ENCODE results near the gene CEBPE.
A peak's percentile ranks its signal among the peaks of the same experiment; 100 is the strongest.

The CEBPE gene

GRCh38 chr14:23079716-23080115 is 39.3 kb downstream of the CEBPE start:
- no peak for DNase-seq (ENCODE audit: low read depth in 2 of 3, low spot score in 1 of 3)

- no peak for DNase-seq (ENCODE audit: low read depth in 2 of 3, low spot score in 1 of 3)
Observed at GRCh38 chr14:23078692-23079116, 40.4 kb downstream of the CEBPE start.

- DNase-seq (ENCODE audit: low read depth in 2 of 3, low spot score in 1 of 3), result no peak
Observed at GRCh38 chr14:23077962-23078361, 41.1 kb downstream of the CEBPE start.

DNA sequence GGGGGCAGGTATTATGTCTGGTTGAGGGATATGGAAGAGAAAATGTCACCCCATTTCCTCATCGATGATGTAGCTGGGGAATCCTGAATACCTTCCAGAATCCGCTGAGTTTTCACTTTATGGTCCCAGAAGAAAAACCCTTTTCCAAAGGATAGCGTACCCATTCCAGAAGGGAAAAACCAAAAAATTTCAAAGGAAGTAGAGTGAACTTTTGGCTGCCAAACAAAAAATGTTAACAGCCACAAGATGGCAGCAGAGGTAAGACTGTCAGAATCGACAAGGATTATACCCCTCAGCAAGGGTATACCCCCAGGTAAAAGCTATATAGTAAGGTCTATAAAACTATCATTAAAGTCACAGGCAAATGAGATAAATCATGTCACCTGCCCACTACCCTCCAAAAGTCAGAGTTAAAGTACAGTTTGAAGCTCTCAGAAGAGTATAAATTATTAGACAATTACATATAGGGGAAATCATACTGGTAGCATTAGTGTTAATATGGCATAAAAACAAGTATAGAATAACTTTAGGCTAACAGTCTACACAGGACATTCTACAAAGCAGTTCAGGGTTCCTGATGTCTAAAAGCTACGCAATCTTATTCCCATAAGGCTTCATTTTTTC is 42.2 kb downstream of the CEBPE start:
- peak in 1 of 3 donors; percentile 44 for DNase-seq (ENCODE audit: low read depth in 2 of 3, low spot score in 1 of 3)

DNA sequence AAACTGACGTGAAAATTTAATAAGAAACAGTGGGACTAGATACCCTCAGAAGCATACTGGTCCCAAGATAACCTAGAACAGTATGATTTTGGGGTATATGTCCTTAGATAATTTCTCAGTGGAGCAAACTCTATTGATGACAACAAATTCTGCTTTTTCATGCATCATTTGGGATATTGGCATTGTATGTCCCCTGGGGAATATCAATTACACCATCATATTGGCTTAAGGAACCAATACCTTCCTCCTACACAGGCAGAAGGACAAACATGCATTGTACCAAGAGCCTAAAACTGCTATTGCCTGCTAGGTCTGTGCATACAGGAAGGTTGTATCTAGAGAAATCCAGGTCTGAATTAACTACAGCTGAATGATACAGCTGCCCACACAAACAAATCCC is 44.1 kb downstream of the CEBPE start:
- DNase-seq (ENCODE audit: low read depth in 2 of 3, low spot score in 1 of 3), result no peak

GRCh38 chr14:23071921-23072539 is 47.0 kb downstream of the CEBPE start:
- DNase-seq (ENCODE audit: low read depth in 2 of 3, low spot score in 1 of 3), result no peak

- DNase-seq (ENCODE audit: low read depth in 2 of 3, low spot score in 1 of 3), result peak; percentile 68 to 72 (median 70)
Observed at GRCh38 chr14:23071244-23071920, 47.7 kb downstream of the CEBPE start.

GRCh38 chr14:23070262-23071129 is 48.6 kb downstream of the CEBPE start:
- DNase-seq (ENCODE audit: low read depth in 2 of 3, low spot score in 1 of 3), result no peak

- no peak for DNase-seq (ENCODE audit: low read depth in 2 of 3, low spot score in 1 of 3)
Observed at GRCh38 chr14:23069413-23069806, 49.6 kb downstream of the CEBPE start.

DNA sequence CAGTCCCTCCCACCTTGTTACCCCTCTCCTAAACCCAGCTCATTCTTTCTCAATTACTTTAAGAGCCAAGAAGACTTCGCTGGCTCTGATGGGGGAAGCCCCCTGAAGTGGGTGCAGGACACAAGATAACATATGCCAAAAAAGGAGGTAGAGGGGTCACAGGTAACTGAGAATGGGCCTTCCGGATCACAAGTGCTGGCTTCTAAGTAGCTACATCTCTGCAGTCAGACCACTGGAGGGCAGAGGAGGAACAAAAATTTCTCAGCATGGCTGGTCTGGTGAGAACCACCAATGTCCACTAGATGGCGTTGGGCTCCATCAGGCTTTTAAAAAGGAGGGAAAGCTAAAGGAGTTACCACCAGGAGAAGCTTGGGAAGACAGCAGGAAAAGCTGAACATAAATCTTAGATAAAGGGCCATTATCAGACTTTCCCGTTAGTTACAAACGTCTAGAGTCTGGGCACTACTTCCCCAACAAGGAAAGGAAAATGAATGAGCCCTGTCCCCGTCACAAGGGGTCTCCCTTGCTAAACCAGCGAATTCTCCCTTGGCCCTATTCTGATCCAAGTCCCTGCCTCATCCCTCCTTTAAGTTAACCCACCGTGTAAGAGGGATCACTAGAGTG is 50.2 kb downstream of the CEBPE start:
- peak; percentile 61 to 80 (median 63) for DNase-seq (ENCODE audit: low read depth in 2 of 3, low spot score in 1 of 3)

- no peak for DNase-seq (ENCODE audit: low read depth in 2 of 3, low spot score in 1 of 3)
Observed at GRCh38 chr14:23067847-23068788, 50.9 kb downstream of the CEBPE start.

Data from stimulated activated CD4-positive, alpha-beta T cell treated with anti-CD3 and anti-CD28 coated beads, Interleukin-12 subunit alpha, Interleukin-12 subunit beta, amount 100 ng/mL, for 48 hours (primary cell).